NCI-H2107 treated with DMSO at 0.1 percent for 48 hours (cell line): ENCODE measurements around the gene PPP1R1A.

Source experiments
- DNase-seq: peaks from one replicate; lab custom pipeline; 2025; ENCODE audit not compliant: unreplicated experiment; lab: John Stamatoyannopoulos, UW

PPP1R1A gene

GRCh38 chr12:54538136-54538700, 50.2 kb downstream of the PPP1R1A start:
- no peak for DNase-seq

GRCh38 chr12:54535474-54535873, 53.0 kb downstream of the PPP1R1A start:
- no peak for DNase-seq

GRCh38 chr12:54529581-54529980, 58.9 kb downstream of the PPP1R1A start:
- no peak for DNase-seq
